ENCODE results near the gene NMUR1. TPM values are rescaled to one million over a fixed set of nuclear protein-coding genes. Genes with fewer than 3 reads are reported as not detected.
A peak's percentile ranks its signal among the peaks of the same experiment; 100 is the strongest.

The NMUR1 gene
- polyA plus RNA-seq, 1 of the 3 experiments (the other 2 are of a cell fraction), result not detected

DNA sequence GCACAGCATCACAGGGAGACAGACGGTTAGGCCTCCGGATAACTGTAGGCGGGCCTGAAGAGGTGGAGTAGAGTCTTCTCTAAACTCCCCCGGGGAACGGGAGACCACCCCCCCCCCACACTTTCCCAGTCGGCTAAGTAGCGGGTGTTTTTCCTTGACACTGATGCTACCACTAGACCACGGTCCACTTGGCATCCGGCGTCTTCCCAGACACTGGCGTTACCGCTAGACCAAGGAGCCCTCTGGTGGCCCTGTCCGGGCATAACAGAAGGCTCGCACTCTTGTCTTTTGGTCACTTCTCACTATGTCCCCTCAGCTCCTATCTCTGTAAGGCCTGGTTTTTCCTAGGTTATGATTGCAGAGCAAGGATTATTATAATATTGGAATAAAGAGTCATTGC is 40.3 kb downstream of the NMUR1 start:
- CTCF ChIA-PET, result interaction anchor here (1.4 to 2.2 kb wide), 3 partner anchors 8 to 68 kb away, joined by 3 to 8 read pairs (median 6); no protein-coding TSS in a partner anchor
- Histone ChIP-seq H3K9me3 (no peaks in the 10 kb centered on the region), H3K4me2 (no peak overlapping the region), H3K9ac (no peak overlapping the region), H4K20me1 (ENCODE audit: insufficient read depth) (no peaks in the 10 kb centered on the region), H3K79me2 (ENCODE audit: insufficient read depth) (no peaks in the 10 kb centered on the region), H2AFZ (ENCODE audit: low read depth) (no peak overlapping the region), H3K27ac (ENCODE audit: low read depth in 2 of 2, low read length in 1 of 2) (no peak overlapping the region), H3F3A (replicated peaks; ENCODE audit: insufficient read depth) (no peaks in the 10 kb centered on the region), H3K4me1 (ENCODE audit: control insufficient read depth in 1 of 2, insufficient read depth in 2 of 2, low read depth in 1 of 2, low read length in 1 of 2) (no peaks in the 10 kb centered on the region), H3K36me3 (replicated peaks in 1 of 2; ENCODE audit: control insufficient read depth in 1 of 2, insufficient read depth in 2 of 2, low read length in 1 of 2) (no peaks in the 10 kb centered on the region), H3K9me2 (no peaks in the 10 kb centered on the region), H3K4me3 (ENCODE audit: low read depth in 2 of 2, low read length in 1 of 2) (no peak overlapping the region), H3K27me3 (ENCODE audit: insufficient read depth) (no peaks in the 10 kb centered on the region)
- 90% methylated on average over 14 of the region's 14 CpGs for WGBS (ENCODE audit: low lambda C conversion rate)
- no peak for TF ChIP-seq IRF3 (IDR thresholded peaks at IDR 0.05; ENCODE audit: low read depth, low read length)
- TF ChIP-seq CTCF (IDR thresholded peaks at IDR 0.05), result peak; percentile 27; the same call in 1 of the 2 replicates
- DNase-seq, result no peak
- POLR2A ChIA-PET, result no interaction called here

DNA sequence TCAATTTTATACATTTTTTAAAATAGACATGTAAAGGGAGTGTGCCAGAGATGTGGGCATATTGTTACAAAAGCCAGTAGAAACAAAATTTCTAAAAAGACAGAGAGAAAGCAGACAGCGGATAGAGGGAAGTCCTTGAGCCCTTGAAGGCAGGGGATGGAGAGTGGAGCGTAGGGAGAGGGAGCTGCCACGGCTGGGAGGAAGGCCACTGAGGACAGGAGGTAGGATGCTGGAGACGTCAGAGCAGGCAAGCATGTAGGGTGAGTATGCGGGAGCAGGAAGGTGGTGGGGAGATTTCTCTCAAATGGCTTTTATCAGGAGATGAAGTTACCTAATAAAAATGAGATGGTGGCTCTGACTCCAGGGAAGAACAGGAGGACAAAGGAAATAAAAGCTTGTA is 41.9 kb downstream of the NMUR1 start:
- H3K36me3 ChIP-seq (replicated peaks in 1 of 2; ENCODE audit: control insufficient read depth in 1 of 2, insufficient read depth in 2 of 2, low read length in 1 of 2), result no peaks in the 10 kb centered on the region
- no peaks in the 10 kb centered on the region for H4K20me1 ChIP-seq (ENCODE audit: insufficient read depth)
- no peaks in the 10 kb centered on the region for H3K27me3 ChIP-seq (ENCODE audit: insufficient read depth)
- H3K9ac ChIP-seq, result no peak overlapping the region
- no peaks in the 10 kb centered on the region for H3F3A ChIP-seq (replicated peaks; ENCODE audit: insufficient read depth)
- no peak overlapping the region for H3K4me2 ChIP-seq
- CTCF ChIA-PET, result interaction anchor here (0.9 kb wide), 1 partner anchor 16 kb away, joined by 3 read pairs; no protein-coding TSS in a partner anchor
- H3K27ac ChIP-seq (ENCODE audit: low read depth in 2 of 2, low read length in 1 of 2), result no peak overlapping the region
- H3K4me1 ChIP-seq (ENCODE audit: control insufficient read depth in 1 of 2, insufficient read depth in 2 of 2, low read depth in 1 of 2, low read length in 1 of 2), result no peaks in the 10 kb centered on the region
- no peaks in the 10 kb centered on the region for H3K9me2 ChIP-seq
- no peaks in the 10 kb centered on the region for H3K9me3 ChIP-seq
- H3K79me2 ChIP-seq (ENCODE audit: insufficient read depth), result no peaks in the 10 kb centered on the region
- no peak for DNase-seq
- POLR2A ChIA-PET, result no interaction called here
- 79% methylated on average over 5 of the region's 5 CpGs for WGBS (ENCODE audit: low lambda C conversion rate)
- no peak overlapping the region for H2AFZ ChIP-seq (ENCODE audit: low read depth)
- H3K4me3 ChIP-seq (ENCODE audit: low read depth in 2 of 2, low read length in 1 of 2), result no peak overlapping the region
- no peak for TF ChIP-seq NRF1 (IDR thresholded peaks at IDR 0.05; ENCODE audit: low read depth, low read length)
- TF ChIP-seq, protein P1, sequence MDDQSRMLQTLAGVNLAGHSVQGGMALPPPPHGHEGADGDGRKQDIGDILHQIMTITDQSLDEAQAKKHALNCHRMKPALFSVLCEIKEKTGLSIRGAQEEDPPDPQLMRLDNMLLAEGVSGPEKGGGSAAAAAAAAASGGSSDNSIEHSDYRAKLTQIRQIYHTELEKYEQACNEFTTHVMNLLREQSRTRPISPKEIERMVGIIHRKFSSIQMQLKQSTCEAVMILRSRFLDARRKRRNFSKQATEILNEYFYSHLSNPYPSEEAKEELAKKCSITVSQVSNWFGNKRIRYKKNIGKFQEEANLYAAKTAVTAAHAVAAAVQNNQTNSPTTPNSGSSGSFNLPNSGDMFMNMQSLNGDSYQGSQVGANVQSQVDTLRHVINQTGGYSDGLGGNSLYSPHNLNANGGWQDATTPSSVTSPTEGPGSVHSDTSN (IDR thresholded peaks at IDR 0.05), result no peak
- no peak for TF ChIP-seq CHD2 (IDR thresholded peaks at IDR 0.05; ENCODE audit: low read length, partially characterized antibody)
- TF ChIP-seq MXI1 (IDR thresholded peaks at IDR 0.05; ENCODE audit: low read depth, low read length), result no peak
- no peak for TF ChIP-seq SMC3 (IDR thresholded peaks at IDR 0.05; ENCODE audit: low read depth, low read length)
- TF ChIP-seq YY1 (IDR thresholded peaks at IDR 0.05; ENCODE audit: low read depth), result no peak
- TF ChIP-seq RXRA (IDR thresholded peaks at IDR 0.05; ENCODE audit: borderline replicate concordance, low read depth), result no peak
- TF ChIP-seq USF1 (IDR thresholded peaks at IDR 0.05; ENCODE audit: borderline replicate concordance, low read depth), result no peak
- TF ChIP-seq JUND (IDR thresholded peaks at IDR 0.05), result no peak
- no peak for TF ChIP-seq CTCF (IDR thresholded peaks at IDR 0.05)
- TF ChIP-seq FOXJ3 (CRISPR knock-in tag; IDR thresholded peaks at IDR 0.05), result no peak
- TF ChIP-seq IRF3 (IDR thresholded peaks at IDR 0.05; ENCODE audit: low read depth, low read length), result no peak
- no peak for TF ChIP-seq ELF1 (IDR thresholded peaks at IDR 0.05)
- TF ChIP-seq RCOR1 (IDR thresholded peaks at IDR 0.05; ENCODE audit: low read length), result no peak
- TF ChIP-seq TCF12 (IDR thresholded peaks at IDR 0.05), result no peak
- TF ChIP-seq TEAD4 (IDR thresholded peaks at IDR 0.05; ENCODE audit: borderline replicate concordance, insufficient read depth), result no peak

Data from SK-N-SH (cell line).